HepG2 (cell line): Measurements from ENCODE around the gene FKBP1B. TPM values are rescaled to one million over a fixed set of nuclear protein-coding genes. Genes with fewer than 3 reads are reported as not detected.

Source experiments
- BHLHE40 ChIP-seq: IDR thresholded peaks from 2 replicates; pipeline ENCODE4 v1.6.1; 2011; ENCODE audit warnings: low read length, improper control_type of control experiment
- BRCA1 ChIP-seq: sonication (generic); formaldehyde crosslinking; IDR thresholded peaks from 2 replicates; pipeline ENCODE4 v1.4.0; 2020; ENCODE audit warnings: missing genetic modification reagents
- CCDC6 ChIP-seq: sonication (generic); formaldehyde crosslinking; IDR thresholded peaks from 2 replicates; pipeline ENCODE4 v1.8.1; 2022; ENCODE audit warnings: mild to moderate bottlenecking, missing genetic modification reagents, moderate library complexity
- DMAP1 ChIP-seq: IDR thresholded peaks from 2 replicates; pipeline ENCODE4 v1.6.1; 2016
- EHMT2 ChIP-seq: fragments of 200-600 bp; sonication (generic); IDR thresholded peaks from 2 replicates; pipeline ENCODE4 v1.7.0; 2017; ENCODE audit warnings: antibody characterized with exemption, low read depth, low read length, borderline replicate concordance
- EP300 ChIP-seq, 3 experiments: sonication (generic) in 1 of 3; formaldehyde crosslinking in 1 of 3; IDR thresholded peaks; 2 replicates each; pipeline versions ENCODE4 v1.5.1 to v1.6.1; 2011 to 2020; ENCODE audit warnings: low read depth in 2 of 3, low read length in 2 of 3, borderline replicate concordance in 1 of 3, improper control_type of control experiment in 1 of 3, mild to moderate bottlenecking in 1 of 3, missing genetic modification reagents in 1 of 3, moderate library complexity in 1 of 3
- FOXO1 ChIP-seq: sonication (generic); formaldehyde crosslinking; IDR thresholded peaks from 2 replicates; pipeline ENCODE4 v1.4.0; 2020; ENCODE audit warnings: missing genetic modification reagents
- HNRNPLL ChIP-seq: fragments of 200-400 bp; formaldehyde crosslinking; IDR thresholded peaks from 2 replicates; pipeline ENCODE4 v1.6.1; 2017; ENCODE audit warnings: mild to moderate bottlenecking, low read depth, low read length; ENCODE audit not compliant: poor library complexity, severe bottlenecking
- KDM2A ChIP-seq: sonication (generic); formaldehyde crosslinking; IDR thresholded peaks from 2 replicates; pipeline ENCODE4 v1.4.0; 2020; ENCODE audit warnings: low read depth, missing genetic modification reagents, borderline replicate concordance
- MXD4 ChIP-seq: IDR thresholded peaks from 2 replicates; pipeline ENCODE4 v1.6.1; 2016; ENCODE audit warnings: mild to moderate bottlenecking, missing biosample characterization, missing genetic modification reagents
- NR1H2 ChIP-seq: sonication (generic); formaldehyde crosslinking; IDR thresholded peaks from 2 replicates; pipeline ENCODE4 v1.8.1; 2022; ENCODE audit warnings: low read depth, missing genetic modification reagents, borderline replicate concordance
- NR2C2 ChIP-seq: sonication (generic); formaldehyde crosslinking; IDR thresholded peaks from 2 replicates; pipeline ENCODE4 v1.4.0; 2020; ENCODE audit warnings: missing genetic modification reagents, mild to moderate bottlenecking, moderate library complexity, borderline replicate concordance
- SCMH1 ChIP-seq: sonication (generic); formaldehyde crosslinking; IDR thresholded peaks from 2 replicates; pipeline ENCODE4 v1.9.0; 2021; ENCODE audit warnings: missing genetic modification reagents, mild to moderate bottlenecking, borderline replicate concordance
- SETDB1 ChIP-seq: sonication (generic); formaldehyde crosslinking; IDR thresholded peaks from 2 replicates; pipeline ENCODE4 v1.5.1; 2020; ENCODE audit warnings: missing genetic modification reagents, mild to moderate bottlenecking, borderline replicate concordance
- SPEN ChIP-seq: sonication (generic); formaldehyde crosslinking; IDR thresholded peaks from 2 replicates; pipeline ENCODE4 v1.5.1; 2020; ENCODE audit warnings: low read depth, mild to moderate bottlenecking, missing genetic modification reagents
- SRF ChIP-seq: IDR thresholded peaks from 2 replicates; pipeline ENCODE4 v1.6.1; 2011; ENCODE audit warnings: mild to moderate bottlenecking, low read depth, low read length, moderate library complexity
- TBX2 ChIP-seq: sonication (generic); formaldehyde crosslinking; IDR thresholded peaks from 2 replicates; pipeline ENCODE4 v1.5.0; 2020; ENCODE audit warnings: missing genetic modification reagents, mild to moderate bottlenecking, borderline replicate concordance
- ZBTB7A ChIP-seq: sonication (generic); formaldehyde crosslinking; IDR thresholded peaks from 2 replicates; pipeline ENCODE4 v1.8.0; 2022; ENCODE audit warnings: mild to moderate bottlenecking, missing genetic modification reagents
- ZNF12 ChIP-seq: sonication (generic); formaldehyde crosslinking; IDR thresholded peaks from 2 replicates; pipeline ENCODE4 v1.5.0; 2020; ENCODE audit warnings: missing genetic modification reagents
- ZNF367 ChIP-seq: sonication (generic); formaldehyde crosslinking; IDR thresholded peaks from 2 replicates; pipeline ENCODE4 v1.4.0; 2020; ENCODE audit warnings: missing genetic modification reagents, borderline replicate concordance
- ZNF441 ChIP-seq: sonication (generic); formaldehyde crosslinking; IDR thresholded peaks from 2 replicates; pipeline ENCODE4 v1.7.0; 2021; ENCODE audit warnings: missing genetic modification reagents, borderline replicate concordance
- ZSCAN12 ChIP-seq: sonication (generic); formaldehyde crosslinking; IDR thresholded peaks from 2 replicates; pipeline ENCODE4 v1.9.0; 2021; ENCODE audit warnings: mild to moderate bottlenecking, missing genetic modification reagents
- ZSCAN25 ChIP-seq: sonication (generic); formaldehyde crosslinking; IDR thresholded peaks from 2 replicates; pipeline ENCODE4 v1.8.0; 2022; ENCODE audit warnings: mild to moderate bottlenecking, missing genetic modification reagents
- polyA plus RNA-seq, 8 experiments: library from polyadenylated mRNA; depleted of rRNA in 3 of 8; stranded (reverse) in 7 of 8; unstranded in 1 of 8; fragments of >200 nt; fragmentation: Illumina TruSeq in 4 of 8; extraction: Trizol in 4 of 8; gene quantifications; 2 replicates each; pipeline versions ENCODE4 v1.2.1 to v1.2.3, GENCODE V29; 2011 to 2016; ENCODE audit warnings: low read depth in 4 of 8, missing spikeins in 1 of 8, mixed read lengths in 1 of 8; ENCODE audit not compliant: insufficient read depth in 1 of 8
- total RNA-seq, 5 experiments: library from RNA; depleted of rRNA; stranded (reverse); fragments of >200 nt; fragmentation: Illumina TruSeq; extraction: Trizol; gene quantifications; 2 replicates each; pipeline ENCODE4 v1.2.3, GENCODE V29; 2016; ENCODE audit warnings: low read depth in 1 of 5
- TF ChIP-seq, protein P1 (sequence below): sonication (generic); formaldehyde crosslinking; IDR thresholded peaks from 2 replicates; pipeline ENCODE4 v1.5.0; 2020; ENCODE audit warnings: missing genetic modification reagents, mild to moderate bottlenecking, borderline replicate concordance
- TF ChIP-seq, protein P2 (sequence below): sonication (generic); formaldehyde crosslinking; IDR thresholded peaks from 2 replicates; pipeline ENCODE4 v1.8.0; 2022; ENCODE audit warnings: mild to moderate bottlenecking, missing genetic modification reagents, moderate library complexity
- TF ChIP-seq, protein P3 (sequence below): sonication (generic); formaldehyde crosslinking; IDR thresholded peaks from 2 replicates; pipeline ENCODE4 v1.9.0; 2021; ENCODE audit warnings: missing genetic modification reagents, borderline replicate concordance

Gene FKBP1B
- total and polyA plus RNA-seq, 2 of the 13 experiments (the other 11 are each of a cell fraction or from before 2014, with no cell fraction given) = 35.2 to 96.3 TPM

GRCh38 chr2:24083567-24084385 lies 34.2 kb downstream of the FKBP1B start (continued):
- TF ChIP-seq, protein P1, sequence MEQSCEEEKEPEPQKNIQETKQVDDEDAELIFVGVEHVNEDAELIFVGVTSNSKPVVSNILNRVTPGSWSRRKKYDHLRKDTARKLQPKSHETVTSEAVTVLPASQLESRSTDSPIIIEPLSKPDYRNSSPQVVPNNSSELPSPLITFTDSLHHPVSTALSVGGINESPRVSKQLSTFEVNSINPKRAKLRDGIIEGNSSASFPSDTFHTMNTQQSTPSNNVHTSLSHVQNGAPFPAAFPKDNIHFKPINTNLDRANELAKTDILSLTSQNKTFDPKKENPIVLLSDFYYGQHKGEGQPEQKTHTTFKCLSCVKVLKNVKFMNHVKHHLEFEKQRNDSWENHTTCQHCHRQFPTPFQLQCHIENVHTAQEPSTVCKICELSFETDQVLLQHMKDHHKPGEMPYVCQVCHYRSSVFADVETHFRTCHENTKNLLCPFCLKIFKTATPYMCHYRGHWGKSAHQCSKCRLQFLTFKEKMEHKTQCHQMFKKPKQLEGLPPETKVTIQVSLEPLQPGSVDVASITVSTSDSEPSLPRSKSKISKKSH (CRISPR knock-in tag) = no peak
- TF ChIP-seq CCDC6 (CRISPR knock-in tag) (peak; percentile 27; the same call in 1 of the 2 replicates), SCMH1 (no peak), TBX2 (CRISPR knock-in tag) (peak; percentile 89), SPEN (no peak; the same call in 1 of the 2 replicates), ZBTB7A (CRISPR knock-in tag) (peak; percentile 94; the same call in 1 of the 2 replicates), HNRNPLL (no peak), BRCA1 (CRISPR knock-in tag) (no peak), EHMT2 (no peak), DMAP1 (CRISPR knock-in tag) (peak; percentile 85; the same call in 1 of the 2 replicates), NR2C2 (CRISPR knock-in tag) (peak; percentile 72), SETDB1 (CRISPR knock-in tag) (no peak), ZNF367 (CRISPR knock-in tag) (no peak), MXD4 (CRISPR knock-in tag) (peak; percentile 84), BHLHE40 (no peak), ZNF441 (peak; percentile 86), ZSCAN25 (CRISPR knock-in tag) (no peak), EP300 (IDR thresholded peaks at IDR 0.05; ENCODE audit: low read depth in 2 of 2, low read length in 2 of 2) (peak in 1 of 2 experiments; percentile 65; a peak in 1 of 4 replicates), EP300 (CRISPR knock-in tag; IDR thresholded peaks at IDR 0.05; ENCODE audit: borderline replicate concordance) (peak; percentile 46; the same call in 1 of the 2 replicates), ZSCAN12 (CRISPR knock-in tag) (peak; percentile 33; the same call in 1 of the 2 replicates), FOXO1 (CRISPR knock-in tag) (peak; percentile 57), ZNF12 (CRISPR knock-in tag) (peak; percentile 44; the same call in 1 of the 2 replicates), SRF (0 out of 2 replicates have a peak, but pooled peaks have one; percentile 23), NR1H2 (CRISPR knock-in tag) (no peak), KDM2A (CRISPR knock-in tag) (peak; percentile 65)
- TF ChIP-seq, protein P2, sequence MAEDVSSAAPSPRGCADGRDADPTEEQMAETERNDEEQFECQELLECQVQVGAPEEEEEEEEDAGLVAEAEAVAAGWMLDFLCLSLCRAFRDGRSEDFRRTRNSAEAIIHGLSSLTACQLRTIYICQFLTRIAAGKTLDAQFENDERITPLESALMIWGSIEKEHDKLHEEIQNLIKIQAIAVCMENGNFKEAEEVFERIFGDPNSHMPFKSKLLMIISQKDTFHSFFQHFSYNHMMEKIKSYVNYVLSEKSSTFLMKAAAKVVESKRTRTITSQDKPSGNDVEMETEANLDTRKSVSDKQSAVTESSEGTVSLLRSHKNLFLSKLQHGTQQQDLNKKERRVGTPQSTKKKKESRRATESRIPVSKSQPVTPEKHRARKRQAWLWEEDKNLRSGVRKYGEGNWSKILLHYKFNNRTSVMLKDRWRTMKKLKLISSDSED (CRISPR knock-in tag) = no peak; the same call in 1 of the 2 replicates
- TF ChIP-seq, protein P3, sequence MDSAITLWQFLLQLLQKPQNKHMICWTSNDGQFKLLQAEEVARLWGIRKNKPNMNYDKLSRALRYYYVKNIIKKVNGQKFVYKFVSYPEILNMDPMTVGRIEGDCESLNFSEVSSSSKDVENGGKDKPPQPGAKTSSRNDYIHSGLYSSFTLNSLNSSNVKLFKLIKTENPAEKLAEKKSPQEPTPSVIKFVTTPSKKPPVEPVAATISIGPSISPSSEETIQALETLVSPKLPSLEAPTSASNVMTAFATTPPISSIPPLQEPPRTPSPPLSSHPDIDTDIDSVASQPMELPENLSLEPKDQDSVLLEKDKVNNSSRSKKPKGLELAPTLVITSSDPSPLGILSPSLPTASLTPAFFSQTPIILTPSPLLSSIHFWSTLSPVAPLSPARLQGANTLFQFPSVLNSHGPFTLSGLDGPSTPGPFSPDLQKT (CRISPR knock-in tag) = no peak
